HG02884 (cell line): Measurements from ENCODE around the gene DYRK3.

ENCODE experiments used
- ATAC-seq: cut with Tn5 transposase; IDR thresholded peaks from one replicate; pipeline ENCODE4 v1.9.1; 2021; ENCODE audit warnings: mild to moderate bottlenecking, moderate library complexity; ENCODE audit not compliant: unreplicated experiment

Gene DYRK3

DNA sequence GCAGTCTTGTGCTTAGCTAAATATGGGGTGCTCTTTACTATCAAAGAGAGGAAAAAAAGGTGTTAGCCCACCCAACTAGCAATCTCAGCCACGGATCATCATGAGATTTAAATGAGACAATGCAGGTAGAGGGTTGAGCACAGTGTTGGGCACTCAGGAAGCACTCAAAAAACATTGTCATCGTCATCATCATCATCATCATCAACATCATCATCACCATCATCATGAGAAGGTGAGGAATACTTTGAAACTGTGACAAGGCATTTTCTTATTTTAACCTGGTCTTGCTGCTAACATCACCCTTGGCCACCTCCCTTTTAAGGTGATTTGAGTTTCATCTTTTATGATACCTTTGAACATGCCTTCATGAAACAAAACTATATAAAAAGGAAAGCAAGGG, 46.0 kb downstream of the DYRK3 start:
- no peak for ATAC-seq

GRCh38 chr1:206682111-206682510, 46.8 kb downstream of the DYRK3 start:
- ATAC-seq: no peak

GRCh38 chr1:206683313-206683712, 48.0 kb downstream of the DYRK3 start:
- ATAC-seq: no peak

DNA sequence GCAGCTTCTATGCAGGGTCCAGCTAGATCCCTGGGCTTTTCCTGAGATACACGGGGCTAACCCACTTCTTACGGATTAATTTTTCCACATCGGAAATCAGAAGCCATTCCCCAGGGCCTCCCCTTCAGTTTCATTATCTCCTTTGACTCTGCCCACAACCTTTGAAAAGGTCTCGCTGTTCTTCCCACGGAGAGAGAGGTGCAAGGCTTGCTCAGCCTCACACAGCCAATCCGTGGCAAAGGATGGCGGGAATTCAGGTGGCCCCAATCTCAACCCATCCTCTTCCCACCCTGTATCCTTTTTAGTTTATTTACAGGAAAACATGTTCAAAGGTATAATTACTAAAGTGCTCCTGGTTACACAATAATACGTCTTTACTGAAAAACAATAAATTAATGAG, 48.7 kb downstream of the DYRK3 start:
- ATAC-seq: no peak

DNA sequence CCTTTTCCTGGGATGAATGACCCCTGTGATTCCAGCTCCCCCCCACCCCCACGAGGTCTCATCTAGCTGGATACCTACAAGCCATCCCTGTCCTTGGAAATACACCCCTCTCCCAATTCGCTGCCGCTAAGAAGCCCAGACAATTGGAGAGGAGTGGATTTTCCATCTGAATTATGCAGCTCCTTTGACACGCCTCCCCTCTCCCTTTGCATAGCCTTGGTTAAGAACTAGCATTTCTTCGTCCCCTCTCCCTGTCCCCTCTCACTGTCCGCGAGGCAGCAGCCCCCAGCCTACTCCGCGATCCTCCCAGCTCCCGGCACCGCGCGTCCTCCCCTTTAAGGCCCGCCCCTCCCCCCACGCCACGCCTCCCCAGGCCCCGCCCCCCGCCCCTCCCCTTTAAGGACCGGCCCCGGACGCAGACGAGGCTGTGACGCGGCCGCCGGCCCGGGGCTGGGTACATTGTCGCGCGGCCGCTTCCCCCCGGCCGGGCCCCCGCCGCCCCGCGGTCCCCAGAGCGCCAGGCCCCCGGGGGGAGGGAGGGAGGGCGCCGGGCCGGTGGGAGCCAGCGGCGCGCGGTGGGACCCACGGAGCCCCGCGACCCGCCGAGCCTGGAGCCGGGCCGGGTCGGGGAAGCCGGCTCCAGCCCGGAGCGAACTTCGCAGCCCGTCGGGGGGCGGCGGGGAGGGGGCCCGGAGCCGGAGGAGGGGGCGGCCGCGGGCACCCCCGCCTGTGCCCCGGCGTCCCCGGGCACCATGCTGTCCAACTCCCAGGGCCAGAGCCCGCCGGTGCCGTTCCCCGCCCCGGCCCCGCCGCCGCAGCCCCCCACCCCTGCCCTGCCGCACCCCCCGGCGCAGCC, 49.4 kb downstream of the DYRK3 start, which contains the start of gene MAPKAPK2:
Gene MAPKAPK2 (plus strand): TSS at position 428 of the 856 bp plus-strand sequence. CDS start 325 bp downstream, at position 753.
- no peak for ATAC-seq

- no peak for ATAC-seq
These were observed 50.0 kb downstream of the DYRK3 start for GRCh38 chr1:206685334-206685768.

GRCh38 chr1:206685769-206686477, 50.6 kb downstream of the DYRK3 start:
- no peak for ATAC-seq

- ATAC-seq: no peak
These were observed 51.3 kb downstream of the DYRK3 start for GRCh38 chr1:206686478-206687249.

- ATAC-seq: no peak
These were observed 52.0 kb downstream of the DYRK3 start for GRCh38 chr1:206687251-206687914.

DNA sequence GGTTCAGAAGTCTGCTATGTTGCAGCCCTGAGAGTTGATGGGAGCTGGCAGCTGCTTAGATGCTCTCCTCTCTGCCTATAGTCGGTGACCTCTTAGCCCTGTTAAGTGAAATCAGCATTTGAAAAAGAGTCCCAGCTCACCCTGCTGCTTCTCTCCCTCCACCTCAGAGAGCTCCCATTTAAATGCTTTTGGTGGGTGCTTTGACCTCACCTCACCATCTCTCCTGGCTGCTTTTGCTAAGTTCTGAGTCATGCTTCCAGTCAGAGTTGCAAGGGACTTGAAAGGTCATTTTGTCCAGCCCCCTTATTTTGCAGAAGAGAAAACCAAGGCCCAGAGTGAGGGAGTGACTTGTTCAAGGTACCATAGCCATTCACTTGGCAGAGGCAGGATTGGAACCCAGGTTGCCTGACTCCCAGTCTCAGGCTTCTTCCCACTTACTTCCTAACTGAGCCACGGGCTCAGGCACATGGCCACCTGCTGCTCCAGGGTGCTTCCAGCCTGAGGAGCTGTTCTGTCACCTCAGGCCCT, 52.6 kb downstream of the DYRK3 start:
- ATAC-seq: no peak

GRCh38 chr1:206690516-206690915, 55.2 kb downstream of the DYRK3 start:
- ATAC-seq: no peak

- no peak for ATAC-seq
These were observed 56.3 kb downstream of the DYRK3 start for GRCh38 chr1:206691604-206692003.

DNA sequence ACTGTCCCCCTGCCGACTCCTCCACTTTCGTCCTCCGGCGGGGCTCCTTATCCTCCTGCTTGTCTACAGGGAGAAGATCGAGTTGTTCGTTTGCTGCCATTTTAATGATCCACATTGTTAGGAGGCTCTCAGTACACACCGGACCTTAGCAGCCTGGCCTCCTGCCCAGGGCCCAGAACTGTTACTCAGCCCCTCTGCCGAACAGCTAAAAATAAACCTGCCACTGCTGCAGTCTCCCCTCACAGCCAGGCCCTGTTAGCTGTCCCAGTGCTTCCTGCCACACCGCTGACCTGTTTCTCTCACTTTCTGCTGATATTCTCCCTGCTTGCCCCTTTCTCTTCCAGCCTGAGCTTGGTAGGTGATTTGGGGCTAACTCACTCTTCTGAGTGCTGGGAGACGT, 57.7 kb downstream of the DYRK3 start:
- no peak for ATAC-seq

DNA sequence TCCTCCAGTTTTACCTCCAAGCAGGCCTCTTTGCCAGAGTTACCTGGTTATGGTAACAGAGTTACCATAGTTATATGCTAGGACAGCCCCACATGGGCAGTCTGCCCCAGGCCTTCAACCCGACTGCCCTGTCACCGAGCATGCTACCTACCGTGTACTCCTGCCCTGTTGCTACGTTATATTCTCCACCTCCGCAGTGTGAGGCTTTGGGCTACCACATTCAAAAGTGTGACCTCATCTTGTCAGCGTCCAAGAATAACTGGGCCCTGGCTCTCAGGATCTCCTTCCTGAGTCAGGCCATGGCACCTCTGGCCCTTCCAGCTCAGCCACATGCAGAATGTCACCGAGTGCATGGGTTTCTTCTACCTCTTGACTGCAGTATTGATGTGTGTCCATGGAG, 58.3 kb downstream of the DYRK3 start:
- no peak for ATAC-seq

DNA sequence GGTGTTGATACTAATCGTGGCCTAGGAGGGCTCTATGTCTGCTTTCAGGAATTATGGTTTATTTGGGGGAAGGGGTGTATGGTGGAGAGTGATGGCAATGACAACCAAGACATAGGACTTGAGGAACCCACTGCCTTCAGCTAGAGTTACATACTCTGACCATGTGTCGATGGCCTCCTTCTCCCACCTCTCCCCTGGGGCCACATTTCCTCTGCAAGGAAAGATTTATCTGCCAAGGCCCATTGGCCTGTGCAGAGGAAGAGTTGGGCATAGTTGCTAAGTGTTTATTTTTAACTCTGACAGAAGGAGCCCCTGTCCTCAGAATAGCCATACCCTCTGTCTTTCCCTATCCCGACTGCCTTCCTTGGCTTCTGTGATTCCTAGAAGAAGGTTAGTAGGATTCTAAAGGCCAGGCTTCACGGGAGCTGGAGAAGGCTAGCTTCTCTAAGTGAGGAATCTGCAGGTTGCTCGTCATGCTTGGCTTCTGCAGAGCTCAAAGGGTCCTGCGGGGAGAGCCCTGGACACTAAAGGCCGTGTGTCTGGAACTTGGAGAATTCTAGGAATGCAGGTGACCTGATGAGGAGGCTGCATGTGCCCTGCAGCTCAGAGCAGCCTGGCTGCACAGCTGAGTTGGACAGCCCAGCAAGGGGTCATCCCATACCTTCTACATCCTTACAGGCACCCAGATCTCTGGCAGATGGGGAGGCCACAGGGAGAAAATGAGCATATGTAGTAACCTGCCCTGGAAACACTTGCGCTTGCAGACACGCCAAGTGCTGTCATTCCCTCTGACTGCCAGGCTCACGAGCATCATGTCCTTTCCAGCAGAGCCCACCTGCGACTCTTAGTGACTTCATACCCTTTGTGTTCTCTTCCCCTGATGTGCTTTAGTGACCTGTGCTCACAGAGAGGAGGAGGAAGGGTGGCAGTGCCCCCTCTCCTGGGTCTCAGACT, 59.1 kb downstream of the DYRK3 start:
- ATAC-seq: no peak

- no peak for ATAC-seq
These were observed 60.4 kb downstream of the DYRK3 start for GRCh38 chr1:206695733-206696132.

DNA sequence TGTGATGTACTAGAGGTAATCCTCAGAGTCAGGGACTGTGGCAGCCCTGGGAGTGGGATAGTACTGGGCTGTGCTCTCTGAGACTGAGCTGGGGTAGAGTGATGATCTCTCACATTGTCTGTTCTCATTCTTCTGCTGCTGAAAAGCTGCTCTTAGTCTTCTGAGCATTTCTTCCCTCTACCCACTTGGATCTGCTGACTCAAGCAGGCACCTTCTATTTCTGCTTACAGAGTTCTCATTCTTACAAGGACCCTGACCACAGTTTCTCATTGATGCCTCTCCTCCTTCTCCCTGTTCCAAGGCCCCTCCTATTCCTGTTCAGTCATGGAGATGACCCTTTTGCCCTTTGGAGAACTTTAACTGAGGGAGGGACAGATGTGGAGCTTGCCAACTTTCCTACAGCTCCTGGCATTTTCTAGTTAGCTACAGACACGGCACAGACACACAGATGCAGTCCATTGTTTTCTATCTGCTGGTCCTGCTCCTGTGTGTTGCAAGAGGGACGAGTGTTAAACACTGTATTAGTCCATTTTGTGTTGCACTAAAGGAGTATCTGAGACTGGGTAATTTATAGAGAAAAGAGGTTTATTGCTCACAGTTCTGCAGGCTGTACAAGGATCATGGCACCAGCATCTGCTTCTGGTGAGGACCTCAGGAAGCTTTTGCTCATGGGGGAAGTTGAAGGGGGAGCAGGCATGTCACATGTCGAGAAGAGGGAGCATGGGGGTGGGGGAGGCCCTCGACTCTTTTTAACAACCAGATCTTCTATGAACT, 61.7 kb downstream of the DYRK3 start:
- ATAC-seq: no peak

GRCh38 chr1:206698011-206698410, 62.7 kb downstream of the DYRK3 start:
- no peak for ATAC-seq
